Gastrocnemius medialis (tissue), 4 donors: ENCODE data around the gene FCN2.

Source experiments
- POLR2A ChIP-seq, 2 donors: fragments of 450-650 bp; IDR thresholded peaks; one replicate each; pipeline ENCODE4 v1.6.1; 2017; ENCODE audit warnings: antibody characterized with exemption in 2 of 2, mild to moderate bottlenecking in 2 of 2, moderate library complexity in 2 of 2
- TF ChIP-seq, protein P1 (sequence below), 5 experiments: fragments of 450-650 bp in 3 of 5; fragments of 200-600 bp in 2 of 5; sonication (generic) in 2 of 5; IDR thresholded peaks in 4 of 5; conservative IDR thresholded peaks in 1 of 5; 1 replicate in 4 of 5; 2 replicates in 1 of 5; pipeline ENCODE4 v1.5.1; 2016 to 2019; ENCODE audit warnings: antibody characterized with exemption in 5 of 5, mild to moderate bottlenecking in 3 of 5, moderate library complexity in 3 of 5

- TF ChIP-seq, protein P1, sequence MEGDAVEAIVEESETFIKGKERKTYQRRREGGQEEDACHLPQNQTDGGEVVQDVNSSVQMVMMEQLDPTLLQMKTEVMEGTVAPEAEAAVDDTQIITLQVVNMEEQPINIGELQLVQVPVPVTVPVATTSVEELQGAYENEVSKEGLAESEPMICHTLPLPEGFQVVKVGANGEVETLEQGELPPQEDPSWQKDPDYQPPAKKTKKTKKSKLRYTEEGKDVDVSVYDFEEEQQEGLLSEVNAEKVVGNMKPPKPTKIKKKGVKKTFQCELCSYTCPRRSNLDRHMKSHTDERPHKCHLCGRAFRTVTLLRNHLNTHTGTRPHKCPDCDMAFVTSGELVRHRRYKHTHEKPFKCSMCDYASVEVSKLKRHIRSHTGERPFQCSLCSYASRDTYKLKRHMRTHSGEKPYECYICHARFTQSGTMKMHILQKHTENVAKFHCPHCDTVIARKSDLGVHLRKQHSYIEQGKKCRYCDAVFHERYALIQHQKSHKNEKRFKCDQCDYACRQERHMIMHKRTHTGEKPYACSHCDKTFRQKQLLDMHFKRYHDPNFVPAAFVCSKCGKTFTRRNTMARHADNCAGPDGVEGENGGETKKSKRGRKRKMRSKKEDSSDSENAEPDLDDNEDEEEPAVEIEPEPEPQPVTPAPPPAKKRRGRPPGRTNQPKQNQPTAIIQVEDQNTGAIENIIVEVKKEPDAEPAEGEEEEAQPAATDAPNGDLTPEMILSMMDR (IDR thresholded peaks at IDR 0.05 in 4 of 5, conservative IDR thresholded peaks at IDR 0.05 in 1 of 5) = no peak
- no peak for TF ChIP-seq POLR2A (IDR thresholded peaks at IDR 0.05)
These were observed 36.9 kb upstream of the FCN2 start for GRCh38 chr9:134843740-134844139.
